Stimulated activated CD8-positive, alpha-beta memory T cell treated with anti-CD3 and anti-CD28 coated beads, Interleukin-12 subunit alpha, Interleukin-12 subunit beta, amount 100 ng/mL, for 24 hours (primary cell): Measurements from ENCODE around the gene RIT1.

Source experiments
- DNase-seq: peaks from one replicate; pipeline ENCODE4 v3.0.0-alpha.2; 2020; ENCODE audit errors: extremely low read depth

Gene RIT1

GRCh38 chr1:155892796-155893195 is 18.4 kb downstream of the RIT1 start:
- no peak for DNase-seq

GRCh38 chr1:155890251-155890650 is 20.9 kb downstream of the RIT1 start:
- no peak for DNase-seq

GRCh38 chr1:155889566-155889965 is 21.6 kb downstream of the RIT1 start:
- DNase-seq = no peak

GRCh38 chr1:155888481-155888880 is 22.7 kb downstream of the RIT1 start:
- DNase-seq = no peak

GRCh38 chr1:155884982-155885381 is 26.2 kb downstream of the RIT1 start:
- no peak for DNase-seq

- DNase-seq = no peak
Measured at GRCh38 chr1:155884031-155884960, 26.9 kb downstream of the RIT1 start.

- no peak for DNase-seq
Measured at GRCh38 chr1:155882766-155883165, 28.4 kb downstream of the RIT1 start.

GRCh38 chr1:155882235-155882634 is 28.9 kb downstream of the RIT1 start:
- no peak for DNase-seq

- no peak for DNase-seq
Measured at GRCh38 chr1:155880950-155881349, 30.2 kb downstream of the RIT1 start.

GRCh38 chr1:155880251-155880650 is 30.9 kb downstream of the RIT1 start:
- no peak for DNase-seq

GRCh38 chr1:155877945-155878344 is 33.2 kb downstream of the RIT1 start:
- DNase-seq = no peak

GRCh38 chr1:155873860-155874259 is 37.3 kb downstream of the RIT1 start:
- DNase-seq = no peak

- DNase-seq = no peak
Measured at GRCh38 chr1:155872527-155872926, 38.6 kb downstream of the RIT1 start.

GRCh38 chr1:155871390-155871789 is 39.8 kb downstream of the RIT1 start:
- no peak for DNase-seq

- DNase-seq = no peak
Measured at GRCh38 chr1:155867766-155868165, 43.4 kb downstream of the RIT1 start.

- DNase-seq = no peak
Measured at GRCh38 chr1:155864393-155864792, 46.8 kb downstream of the RIT1 start.

- no peak for DNase-seq
Measured at GRCh38 chr1:155861896-155862295, 49.3 kb downstream of the RIT1 start.

- DNase-seq = no peak
Measured at GRCh38 chr1:155860970-155861510, 50.1 kb downstream of the RIT1 start.

- DNase-seq = no peak
Measured at GRCh38 chr1:155859881-155860871, 51.0 kb downstream of the RIT1 start.

- DNase-seq = peak; percentile 86
Measured at GRCh38 chr1:155859234-155859829, 51.8 kb downstream of the RIT1 start, which contains the start of gene SYT11. Gene SYT11 (plus strand): TSS chr1:155859567. CDS start chr1:155859762, 195 bp downstream.

GRCh38 chr1:155858800-155859233 is 52.3 kb downstream of the RIT1 start:
- no peak for DNase-seq
